ENCODE data around the gene COPB2. TPM values are rescaled to one million over a fixed set of nuclear protein-coding genes. Genes with fewer than 3 reads are reported as not detected.

The COPB2 gene
- total RNA-seq, 1 experiment from 2014 or later, result 119 TPM

DNA sequence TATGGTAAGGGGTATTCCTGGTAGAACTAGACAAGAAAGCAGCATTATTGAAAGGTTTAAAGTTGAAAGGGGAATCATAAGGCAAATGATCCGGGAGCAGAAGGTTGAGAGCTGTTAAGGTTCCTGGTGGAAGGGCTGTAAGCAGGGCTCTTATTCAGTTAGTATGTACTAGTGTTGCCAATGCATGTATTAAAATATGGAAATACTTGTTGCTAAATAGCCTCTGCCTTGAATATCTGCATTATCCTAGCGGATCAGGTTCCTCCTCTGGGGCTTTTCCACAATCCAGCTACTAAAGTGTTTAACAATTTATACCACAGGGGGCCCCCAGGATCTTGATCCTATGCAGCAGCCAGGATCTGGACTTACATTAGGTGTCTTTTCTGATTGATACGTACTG, 7.3 kb upstream of the COPB2 start:
- no peak overlapping the region for H3K27ac ChIP-seq (ENCODE audit: low read depth, low read length)
- no peaks in the 10 kb centered on the region for H3K79me2 ChIP-seq (ENCODE audit: insufficient read depth, low read length)
- ATAC-seq (no peak), DNase-seq (ENCODE audit: low read depth, low spot score) (no peak)
- no peaks in the 10 kb centered on the region for H3K27me3 ChIP-seq (ENCODE audit: insufficient read depth, low read length)
- H3K9me3 ChIP-seq (ENCODE audit: control insufficient read depth in 1 of 2, insufficient read depth in 1 of 2, low read depth in 1 of 2, low read length in 2 of 2), result no peaks in the 10 kb centered on the region
- H3K4me3 ChIP-seq (replicated peaks in 1 of 2; ENCODE audit: low read depth in 1 of 2, low read length in 2 of 2), result no peak overlapping the region
- H3K4me1 ChIP-seq (ENCODE audit: control insufficient read depth in 1 of 2, insufficient read depth in 2 of 2, low read length in 2 of 2), result no peaks in the 10 kb centered on the region
- ChIA-PET POLR2A (no interaction called here), RAD21 (ENCODE audit: low non-redundant PET in 1 of 2, low total read pairs in 2 of 2, uncharacterized antibody in 2 of 2, unreplicated experiment in 2 of 2) (no interaction called here), CTCF (interaction anchor here (0.6 kb wide), 1 partner anchor 8 kb away, joined by 4 read pairs; no protein-coding TSS in a partner anchor)
- no peaks in the 10 kb centered on the region for H4K20me1 ChIP-seq (ENCODE audit: insufficient read depth)
- no peaks in the 10 kb centered on the region for H3K36me3 ChIP-seq (ENCODE audit: control insufficient read depth in 1 of 2, insufficient read depth in 2 of 2, low read length in 2 of 2)
- H2AFZ ChIP-seq (ENCODE audit: low read depth, low read length, poor library complexity, severe bottlenecking), result no peak overlapping the region
- intact Hi-C loops (cut with micrococcal nuclease), result no loop called here
- H3K9me2 ChIP-seq (ENCODE audit: insufficient read depth), result no peaks in the 10 kb centered on the region
- no peak overlapping the region for H3K9ac ChIP-seq (ENCODE audit: low read length)
- BruUV-seq (replicated peaks), result no TSS peak
- no peak overlapping the region for H3K4me2 ChIP-seq (ENCODE audit: low read length)
- TF ChIP-seq, protein P1, sequence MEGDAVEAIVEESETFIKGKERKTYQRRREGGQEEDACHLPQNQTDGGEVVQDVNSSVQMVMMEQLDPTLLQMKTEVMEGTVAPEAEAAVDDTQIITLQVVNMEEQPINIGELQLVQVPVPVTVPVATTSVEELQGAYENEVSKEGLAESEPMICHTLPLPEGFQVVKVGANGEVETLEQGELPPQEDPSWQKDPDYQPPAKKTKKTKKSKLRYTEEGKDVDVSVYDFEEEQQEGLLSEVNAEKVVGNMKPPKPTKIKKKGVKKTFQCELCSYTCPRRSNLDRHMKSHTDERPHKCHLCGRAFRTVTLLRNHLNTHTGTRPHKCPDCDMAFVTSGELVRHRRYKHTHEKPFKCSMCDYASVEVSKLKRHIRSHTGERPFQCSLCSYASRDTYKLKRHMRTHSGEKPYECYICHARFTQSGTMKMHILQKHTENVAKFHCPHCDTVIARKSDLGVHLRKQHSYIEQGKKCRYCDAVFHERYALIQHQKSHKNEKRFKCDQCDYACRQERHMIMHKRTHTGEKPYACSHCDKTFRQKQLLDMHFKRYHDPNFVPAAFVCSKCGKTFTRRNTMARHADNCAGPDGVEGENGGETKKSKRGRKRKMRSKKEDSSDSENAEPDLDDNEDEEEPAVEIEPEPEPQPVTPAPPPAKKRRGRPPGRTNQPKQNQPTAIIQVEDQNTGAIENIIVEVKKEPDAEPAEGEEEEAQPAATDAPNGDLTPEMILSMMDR (IDR thresholded peaks at IDR 0.05 in 2 of 3, conservative IDR thresholded peaks at IDR 0.05 in 1 of 3; ENCODE audit: borderline replicate concordance in 1 of 3, insufficient read depth in 1 of 3, low read depth in 2 of 3, low read length in 2 of 3), result no peak
- TF ChIP-seq, protein P2, sequence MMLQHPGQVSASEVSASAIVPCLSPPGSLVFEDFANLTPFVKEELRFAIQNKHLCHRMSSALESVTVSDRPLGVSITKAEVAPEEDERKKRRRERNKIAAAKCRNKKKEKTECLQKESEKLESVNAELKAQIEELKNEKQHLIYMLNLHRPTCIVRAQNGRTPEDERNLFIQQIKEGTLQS (IDR thresholded peaks at IDR 0.05), result no peak
- TF ChIP-seq, protein P3, sequence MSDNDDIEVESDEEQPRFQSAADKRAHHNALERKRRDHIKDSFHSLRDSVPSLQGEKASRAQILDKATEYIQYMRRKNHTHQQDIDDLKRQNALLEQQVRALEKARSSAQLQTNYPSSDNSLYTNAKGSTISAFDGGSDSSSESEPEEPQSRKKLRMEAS (IDR thresholded peaks at IDR 0.05), result no peak
- TF ChIP-seq SIN3A (IDR thresholded peaks at IDR 0.05; ENCODE audit: low read depth) (no peak), JUND (IDR thresholded peaks at IDR 0.05) (no peak), POLR2A (IDR thresholded peaks at IDR 0.05; ENCODE audit: borderline replicate concordance, extremely low read depth, insufficient read depth, insufficient read length) (no peak), ZFX (IDR thresholded peaks at IDR 0.05) (no peak), EZH2phosphoT487 (IDR thresholded peaks at IDR 0.05; ENCODE audit: borderline replicate concordance) (no peak), TCF7L2 (IDR thresholded peaks at IDR 0.05; ENCODE audit: borderline replicate concordance, extremely low read depth, insufficient read depth, insufficient read length) (no peak), RAD21 (IDR thresholded peaks at IDR 0.05; ENCODE audit: low read depth) (no peak)
- TF ChIP-seq, protein P4, sequence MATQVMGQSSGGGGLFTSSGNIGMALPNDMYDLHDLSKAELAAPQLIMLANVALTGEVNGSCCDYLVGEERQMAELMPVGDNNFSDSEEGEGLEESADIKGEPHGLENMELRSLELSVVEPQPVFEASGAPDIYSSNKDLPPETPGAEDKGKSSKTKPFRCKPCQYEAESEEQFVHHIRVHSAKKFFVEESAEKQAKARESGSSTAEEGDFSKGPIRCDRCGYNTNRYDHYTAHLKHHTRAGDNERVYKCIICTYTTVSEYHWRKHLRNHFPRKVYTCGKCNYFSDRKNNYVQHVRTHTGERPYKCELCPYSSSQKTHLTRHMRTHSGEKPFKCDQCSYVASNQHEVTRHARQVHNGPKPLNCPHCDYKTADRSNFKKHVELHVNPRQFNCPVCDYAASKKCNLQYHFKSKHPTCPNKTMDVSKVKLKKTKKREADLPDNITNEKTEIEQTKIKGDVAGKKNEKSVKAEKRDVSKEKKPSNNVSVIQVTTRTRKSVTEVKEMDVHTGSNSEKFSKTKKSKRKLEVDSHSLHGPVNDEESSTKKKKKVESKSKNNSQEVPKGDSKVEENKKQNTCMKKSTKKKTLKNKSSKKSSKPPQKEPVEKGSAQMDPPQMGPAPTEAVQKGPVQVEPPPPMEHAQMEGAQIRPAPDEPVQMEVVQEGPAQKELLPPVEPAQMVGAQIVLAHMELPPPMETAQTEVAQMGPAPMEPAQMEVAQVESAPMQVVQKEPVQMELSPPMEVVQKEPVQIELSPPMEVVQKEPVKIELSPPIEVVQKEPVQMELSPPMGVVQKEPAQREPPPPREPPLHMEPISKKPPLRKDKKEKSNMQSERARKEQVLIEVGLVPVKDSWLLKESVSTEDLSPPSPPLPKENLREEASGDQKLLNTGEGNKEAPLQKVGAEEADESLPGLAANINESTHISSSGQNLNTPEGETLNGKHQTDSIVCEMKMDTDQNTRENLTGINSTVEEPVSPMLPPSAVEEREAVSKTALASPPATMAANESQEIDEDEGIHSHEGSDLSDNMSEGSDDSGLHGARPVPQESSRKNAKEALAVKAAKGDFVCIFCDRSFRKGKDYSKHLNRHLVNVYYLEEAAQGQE (IDR thresholded peaks at IDR 0.05; ENCODE audit: low read depth), result no peak
